HepG2 (cell line): ENCODE data around the gene ITGB5. TPM values are rescaled to one million over a fixed set of nuclear protein-coding genes. Genes with fewer than 3 reads are reported as not detected.

Experiments used
- ATF5 ChIP-seq: sonication (generic); formaldehyde crosslinking; IDR thresholded peaks from 2 replicates; pipeline ENCODE4 v1.4.0; 2020; ENCODE audit warnings: mild to moderate bottlenecking, low read depth, missing genetic modification reagents
- HHEX ChIP-seq: IDR thresholded peaks from 2 replicates; pipeline ENCODE4 v1.6.1; 2016; ENCODE audit warnings: control low read depth
- JDP2 ChIP-seq: sonication (generic); formaldehyde crosslinking; IDR thresholded peaks from 2 replicates; pipeline ENCODE4 v1.8.1; 2022; ENCODE audit warnings: missing genetic modification reagents, borderline replicate concordance
- RBFOX2 ChIP-seq: fragments of 200-400 bp; formaldehyde crosslinking; IDR thresholded peaks from 2 replicates; pipeline ENCODE4 v1.6.1; 2017; ENCODE audit warnings: low read depth, mild to moderate bottlenecking, low read length
- SSRP1 ChIP-seq: IDR thresholded peaks from 2 replicates; pipeline ENCODE4 v1.6.1; 2016; ENCODE audit warnings: control low read depth
- TGIF2 ChIP-seq: IDR thresholded peaks from 2 replicates; pipeline ENCODE4 v1.6.1; 2016; ENCODE audit warnings: control low read depth, missing compliant biosample characterization
- ZNF318 ChIP-seq: sonication (generic); formaldehyde crosslinking; IDR thresholded peaks from 2 replicates; pipeline ENCODE4 v1.4.0; 2020; ENCODE audit warnings: mild to moderate bottlenecking, missing genetic modification reagents
- ZNF501 ChIP-seq: sonication (generic); formaldehyde crosslinking; IDR thresholded peaks from 2 replicates; pipeline ENCODE4 v1.5.1; 2020; ENCODE audit warnings: mild to moderate bottlenecking, moderate library complexity, missing genetic modification reagents
- ZNF607 ChIP-seq: sonication (generic); formaldehyde crosslinking; IDR thresholded peaks from 2 replicates; pipeline ENCODE4 v1.5.1; 2020; ENCODE audit warnings: missing genetic modification reagents, mild to moderate bottlenecking, borderline replicate concordance
- ZNF710 ChIP-seq: sonication (generic); formaldehyde crosslinking; IDR thresholded peaks from 2 replicates; pipeline ENCODE4 v1.5.0; 2020; ENCODE audit warnings: mild to moderate bottlenecking, missing genetic modification reagents, borderline replicate concordance
- ZXDC ChIP-seq: sonication (generic); formaldehyde crosslinking; IDR thresholded peaks from 2 replicates; pipeline ENCODE4 v1.5.0; 2020; ENCODE audit warnings: mild to moderate bottlenecking, missing genetic modification reagents
- polyA plus RNA-seq, 8 experiments: library from polyadenylated mRNA; depleted of rRNA in 3 of 8; stranded (reverse) in 7 of 8; unstranded in 1 of 8; fragments of >200 nt; fragmentation: Illumina TruSeq in 4 of 8; extraction: Trizol in 4 of 8; gene quantifications; 2 replicates each; pipeline versions ENCODE4 v1.2.1 to v1.2.3, GENCODE V29; 2011 to 2016; ENCODE audit warnings: low read depth in 4 of 8, missing spikeins in 1 of 8, mixed read lengths in 1 of 8; ENCODE audit not compliant: insufficient read depth in 1 of 8
- total RNA-seq, 5 experiments: library from RNA; depleted of rRNA; stranded (reverse); fragments of >200 nt; fragmentation: Illumina TruSeq; extraction: Trizol; gene quantifications; 2 replicates each; pipeline ENCODE4 v1.2.3, GENCODE V29; 2016; ENCODE audit warnings: low read depth in 1 of 5

ITGB5 gene
- total and polyA plus RNA-seq, 2 of the 13 experiments (the other 11 are each of a cell fraction or from before 2014, with no cell fraction given), result 74.1 to 343 TPM

GRCh38 chr3:124834723-124835718, 52.1 kb downstream of the ITGB5 start (continued):
- TF ChIP-seq ZNF318 (CRISPR knock-in tag), result peak; percentile 82
- TF ChIP-seq ZNF501 (CRISPR knock-in tag), result peak; percentile 64; the same call in 1 of the 2 replicates
- TF ChIP-seq JDP2, result peak; percentile 34; the same call in 1 of the 2 replicates
- peak; percentile 42; the same call in 1 of the 2 replicates for TF ChIP-seq ATF5
- peak; percentile 85 for TF ChIP-seq TGIF2 (CRISPR knock-in tag)
- TF ChIP-seq ZXDC (CRISPR knock-in tag), result peak; percentile 75; the same call in 1 of the 2 replicates
- TF ChIP-seq SSRP1 (CRISPR knock-in tag), result peak; percentile 94
- TF ChIP-seq ZNF710 (CRISPR knock-in tag), result peak; percentile 98
- peak; percentile 83; the same call in 1 of the 2 replicates for TF ChIP-seq ZNF607 (CRISPR knock-in tag)
- no peak for TF ChIP-seq HHEX (CRISPR knock-in tag)
- peak; percentile 54; the same call in 1 of the 2 replicates for TF ChIP-seq RBFOX2
